HepG2 (cell line): Measurements from ENCODE around the gene SUPT4H1. TPM values are rescaled to one million over a fixed set of nuclear protein-coding genes. Genes with fewer than 3 reads are reported as not detected.
A peak's percentile ranks its signal among the peaks of the same experiment; 100 is the strongest.

Experiments
- CEBPG ChIP-seq: IDR thresholded peaks from 2 replicates; pipeline ENCODE4 v1.6.1; 2016
- GLI4 ChIP-seq: sonication (generic); formaldehyde crosslinking; IDR thresholded peaks from 2 replicates; pipeline ENCODE4 v1.5.1; 2020; ENCODE audit warnings: missing genetic modification reagents, mild to moderate bottlenecking, moderate library complexity, borderline replicate concordance
- MIER3 ChIP-seq: IDR thresholded peaks from 2 replicates; pipeline ENCODE4 v1.6.1; 2016; ENCODE audit warnings: missing compliant biosample characterization, borderline replicate concordance
- MTF1 ChIP-seq: sonication (generic); formaldehyde crosslinking; IDR thresholded peaks from 2 replicates; pipeline ENCODE4 v1.5.0; 2020; ENCODE audit warnings: missing genetic modification reagents
- RARG ChIP-seq: sonication (generic); formaldehyde crosslinking; IDR thresholded peaks from 2 replicates; pipeline ENCODE4 v1.4.0; 2020; ENCODE audit warnings: low read depth, mild to moderate bottlenecking, missing genetic modification reagents
- RBFOX2 ChIP-seq: fragments of 200-400 bp; formaldehyde crosslinking; IDR thresholded peaks from 2 replicates; pipeline ENCODE4 v1.6.1; 2017; ENCODE audit warnings: low read depth, mild to moderate bottlenecking, low read length
- REPIN1 ChIP-seq: sonication (generic); formaldehyde crosslinking; IDR thresholded peaks from 2 replicates; pipeline ENCODE4 v1.8.0; 2022; ENCODE audit warnings: missing genetic modification reagents, low read depth, mild to moderate bottlenecking, borderline replicate concordance
- TMF1 ChIP-seq: sonication (generic); formaldehyde crosslinking; IDR thresholded peaks from 2 replicates; pipeline ENCODE4 v1.8.1; 2022; ENCODE audit warnings: low read depth, missing genetic modification reagents
- XBP1 ChIP-seq: sonication (generic); formaldehyde crosslinking; IDR thresholded peaks from 2 replicates; pipeline ENCODE4 v1.5.0; 2020; ENCODE audit warnings: missing genetic modification reagents
- ZNF180 ChIP-seq: sonication (generic); formaldehyde crosslinking; IDR thresholded peaks from 2 replicates; pipeline ENCODE4 v1.4.0; 2020; ENCODE audit warnings: low read depth, missing genetic modification reagents, borderline replicate concordance
- ZNF331 ChIP-seq: sonication (generic); formaldehyde crosslinking; IDR thresholded peaks from 2 replicates; pipeline ENCODE4 v1.4.0; 2020; ENCODE audit warnings: missing genetic modification reagents
- ZNF382 ChIP-seq: sonication (generic); formaldehyde crosslinking; IDR thresholded peaks from 2 replicates; pipeline ENCODE4 v1.5.0; 2020; ENCODE audit warnings: missing genetic modification reagents, mild to moderate bottlenecking, borderline replicate concordance
- ZNF607 ChIP-seq: sonication (generic); formaldehyde crosslinking; IDR thresholded peaks from 2 replicates; pipeline ENCODE4 v1.5.1; 2020; ENCODE audit warnings: missing genetic modification reagents, mild to moderate bottlenecking, borderline replicate concordance
- ZNF83 ChIP-seq: sonication (generic); formaldehyde crosslinking; IDR thresholded peaks from 2 replicates; pipeline ENCODE4 v1.4.0; 2020; ENCODE audit warnings: missing genetic modification reagents, mild to moderate bottlenecking, borderline replicate concordance
- polyA plus RNA-seq, 8 experiments: library from polyadenylated mRNA; depleted of rRNA in 3 of 8; stranded (reverse) in 7 of 8; unstranded in 1 of 8; fragments of >200 nt; fragmentation: Illumina TruSeq in 4 of 8; extraction: Trizol in 4 of 8; gene quantifications; 2 replicates each; pipeline versions ENCODE4 v1.2.1 to v1.2.3, GENCODE V29; 2011 to 2016; ENCODE audit warnings: low read depth in 4 of 8, missing spikeins in 1 of 8, mixed read lengths in 1 of 8; ENCODE audit not compliant: insufficient read depth in 1 of 8
- total RNA-seq, 5 experiments: library from RNA; depleted of rRNA; stranded (reverse); fragments of >200 nt; fragmentation: Illumina TruSeq; extraction: Trizol; gene quantifications; 2 replicates each; pipeline ENCODE4 v1.2.3, GENCODE V29; 2016; ENCODE audit warnings: low read depth in 1 of 5
- TF ChIP-seq, protein P1 (sequence below): sonication (generic); formaldehyde crosslinking; IDR thresholded peaks from 2 replicates; pipeline ENCODE4 v1.4.0; 2020; ENCODE audit warnings: missing genetic modification reagents
- TF ChIP-seq, protein P2 (sequence below): fragments of 450-650 bp; IDR thresholded peaks from 2 replicates; pipeline ENCODE4 v1.6.1; 2017
- TF ChIP-seq, protein P3 (sequence below): sonication (generic); IDR thresholded peaks from 2 replicates; pipeline ENCODE4 v1.6.1; 2016; ENCODE audit warnings: low read depth, borderline replicate concordance
- TF ChIP-seq, protein P4 (sequence below): sonication (generic); formaldehyde crosslinking; IDR thresholded peaks from 2 replicates; pipeline ENCODE4 v1.4.0; 2020; ENCODE audit warnings: missing genetic modification reagents
- TF ChIP-seq, protein P5 (sequence below): sonication (generic); formaldehyde crosslinking; IDR thresholded peaks from 2 replicates; pipeline ENCODE4 v1.8.0; 2022; ENCODE audit warnings: missing genetic modification reagents, low read depth, mild to moderate bottlenecking, borderline replicate concordance
- TF ChIP-seq, protein P6 (sequence below): IDR thresholded peaks from 2 replicates; pipeline ENCODE4 v1.6.1; 2016
- TF ChIP-seq, protein P7 (sequence below): sonication (generic); formaldehyde crosslinking; IDR thresholded peaks from 2 replicates; pipeline ENCODE4 v1.8.0; 2022; ENCODE audit warnings: low read depth, missing genetic modification reagents

The SUPT4H1 gene
- total and polyA plus RNA-seq, 2 of the 13 experiments (the other 11 are each of a cell fraction or from before 2014, with no cell fraction given), result 155 to 244 TPM

DNA sequence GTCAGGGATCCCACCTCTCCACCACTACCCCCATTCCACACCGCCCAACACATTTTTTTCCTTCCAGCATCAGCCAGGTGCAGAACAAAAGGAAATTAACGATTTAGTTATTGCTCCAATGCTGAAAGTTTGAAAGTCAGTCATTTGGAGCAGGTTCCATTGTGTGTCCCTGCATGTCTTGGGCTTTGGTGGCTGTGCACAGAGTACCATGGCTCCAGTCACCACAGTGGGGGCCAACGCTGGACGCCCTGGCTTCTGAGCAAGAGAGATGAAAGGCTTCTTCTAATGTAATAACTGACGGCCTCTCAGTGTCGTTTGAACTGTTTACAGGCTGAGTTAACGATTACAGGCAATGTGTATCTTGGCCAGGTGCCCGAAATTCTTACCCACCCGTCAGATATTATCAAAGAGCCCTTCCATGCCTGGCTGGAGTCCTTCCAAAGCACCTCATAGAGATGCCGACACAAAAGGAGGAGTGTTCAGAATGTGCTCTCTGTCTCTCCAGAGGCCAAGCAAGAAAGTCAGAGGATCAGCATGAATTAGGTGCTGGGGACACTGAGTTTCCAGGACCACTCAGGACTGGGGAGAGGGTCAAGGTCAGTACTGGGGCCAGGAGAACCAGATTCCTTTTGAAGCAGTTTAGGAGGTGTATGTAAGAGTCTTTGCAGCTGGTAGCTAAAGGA, 39.4 kb upstream of the SUPT4H1 start (continued):
- TF ChIP-seq, protein P1, sequence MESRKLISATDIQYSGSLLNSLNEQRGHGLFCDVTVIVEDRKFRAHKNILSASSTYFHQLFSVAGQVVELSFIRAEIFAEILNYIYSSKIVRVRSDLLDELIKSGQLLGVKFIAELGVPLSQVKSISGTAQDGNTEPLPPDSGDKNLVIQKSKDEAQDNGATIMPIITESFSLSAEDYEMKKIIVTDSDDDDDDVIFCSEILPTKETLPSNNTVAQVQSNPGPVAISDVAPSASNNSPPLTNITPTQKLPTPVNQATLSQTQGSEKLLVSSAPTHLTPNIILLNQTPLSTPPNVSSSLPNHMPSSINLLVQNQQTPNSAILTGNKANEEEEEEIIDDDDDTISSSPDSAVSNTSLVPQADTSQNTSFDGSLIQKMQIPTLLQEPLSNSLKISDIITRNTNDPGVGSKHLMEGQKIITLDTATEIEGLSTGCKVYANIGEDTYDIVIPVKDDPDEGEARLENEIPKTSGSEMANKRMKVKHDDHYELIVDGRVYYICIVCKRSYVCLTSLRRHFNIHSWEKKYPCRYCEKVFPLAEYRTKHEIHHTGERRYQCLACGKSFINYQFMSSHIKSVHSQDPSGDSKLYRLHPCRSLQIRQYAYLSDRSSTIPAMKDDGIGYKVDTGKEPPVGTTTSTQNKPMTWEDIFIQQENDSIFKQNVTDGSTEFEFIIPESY (CRISPR knock-in tag), result peak; percentile 79; the same call in 1 of the 2 replicates
- TF ChIP-seq ZNF83 (CRISPR knock-in tag) (no peak), ZNF382 (CRISPR knock-in tag) (no peak), ZNF180 (CRISPR knock-in tag) (0 out of 2 replicates have a peak, but pooled peaks have one; percentile 16), ZNF607 (CRISPR knock-in tag) (peak; percentile 90), MIER3 (CRISPR knock-in tag) (peak; percentile 100), RARG (CRISPR knock-in tag) (peak; percentile 96; the same call in 1 of the 2 replicates), RBFOX2 (peak; percentile 16; the same call in 1 of the 2 replicates), XBP1 (peak; percentile 81; the same call in 1 of the 2 replicates), TMF1 (CRISPR knock-in tag) (no peak), CEBPG (CRISPR knock-in tag) (peak; percentile 89), GLI4 (CRISPR knock-in tag) (peak; percentile 61; the same call in 1 of the 2 replicates), ZNF331 (CRISPR knock-in tag) (peak; percentile 95), REPIN1 (peak; percentile 97), MTF1 (CRISPR knock-in tag) (no peak; the same call in 1 of the 2 replicates)
- TF ChIP-seq, protein P2, sequence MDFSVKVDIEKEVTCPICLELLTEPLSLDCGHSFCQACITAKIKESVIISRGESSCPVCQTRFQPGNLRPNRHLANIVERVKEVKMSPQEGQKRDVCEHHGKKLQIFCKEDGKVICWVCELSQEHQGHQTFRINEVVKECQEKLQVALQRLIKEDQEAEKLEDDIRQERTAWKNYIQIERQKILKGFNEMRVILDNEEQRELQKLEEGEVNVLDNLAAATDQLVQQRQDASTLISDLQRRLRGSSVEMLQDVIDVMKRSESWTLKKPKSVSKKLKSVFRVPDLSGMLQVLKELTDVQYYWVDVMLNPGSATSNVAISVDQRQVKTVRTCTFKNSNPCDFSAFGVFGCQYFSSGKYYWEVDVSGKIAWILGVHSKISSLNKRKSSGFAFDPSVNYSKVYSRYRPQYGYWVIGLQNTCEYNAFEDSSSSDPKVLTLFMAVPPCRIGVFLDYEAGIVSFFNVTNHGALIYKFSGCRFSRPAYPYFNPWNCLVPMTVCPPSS, result no peak
- TF ChIP-seq, protein P3, sequence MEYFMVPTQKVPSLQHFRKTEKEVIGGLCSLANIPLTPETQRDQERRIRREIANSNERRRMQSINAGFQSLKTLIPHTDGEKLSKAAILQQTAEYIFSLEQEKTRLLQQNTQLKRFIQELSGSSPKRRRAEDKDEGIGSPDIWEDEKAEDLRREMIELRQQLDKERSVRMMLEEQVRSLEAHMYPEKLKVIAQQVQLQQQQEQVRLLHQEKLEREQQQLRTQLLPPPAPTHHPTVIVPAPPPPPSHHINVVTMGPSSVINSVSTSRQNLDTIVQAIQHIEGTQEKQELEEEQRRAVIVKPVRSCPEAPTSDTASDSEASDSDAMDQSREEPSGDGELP, result peak; percentile 89
- TF ChIP-seq, protein P4, sequence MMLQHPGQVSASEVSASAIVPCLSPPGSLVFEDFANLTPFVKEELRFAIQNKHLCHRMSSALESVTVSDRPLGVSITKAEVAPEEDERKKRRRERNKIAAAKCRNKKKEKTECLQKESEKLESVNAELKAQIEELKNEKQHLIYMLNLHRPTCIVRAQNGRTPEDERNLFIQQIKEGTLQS (CRISPR knock-in tag), result peak; percentile 82
- TF ChIP-seq, protein P5, sequence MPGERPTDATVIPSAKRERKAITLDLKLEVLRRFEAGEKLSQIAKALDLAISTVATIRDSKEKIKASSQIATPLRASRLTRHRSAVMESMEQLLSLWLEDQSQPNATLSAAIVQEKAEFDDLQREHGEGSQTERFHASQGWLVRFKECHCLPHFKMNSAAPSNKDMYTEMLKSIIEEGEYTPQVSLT (CRISPR knock-in tag), result 0 out of 2 replicates have a peak, but pooled peaks have one; percentile 91
- TF ChIP-seq, protein P6, sequence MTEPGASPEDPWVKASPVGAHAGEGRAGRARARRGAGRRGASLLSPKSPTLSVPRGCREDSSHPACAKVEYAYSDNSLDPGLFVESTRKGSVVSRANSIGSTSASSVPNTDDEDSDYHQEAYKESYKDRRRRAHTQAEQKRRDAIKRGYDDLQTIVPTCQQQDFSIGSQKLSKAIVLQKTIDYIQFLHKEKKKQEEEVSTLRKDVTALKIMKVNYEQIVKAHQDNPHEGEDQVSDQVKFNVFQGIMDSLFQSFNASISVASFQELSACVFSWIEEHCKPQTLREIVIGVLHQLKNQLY (CRISPR knock-in tag), result peak; percentile 91
- TF ChIP-seq, protein P7, sequence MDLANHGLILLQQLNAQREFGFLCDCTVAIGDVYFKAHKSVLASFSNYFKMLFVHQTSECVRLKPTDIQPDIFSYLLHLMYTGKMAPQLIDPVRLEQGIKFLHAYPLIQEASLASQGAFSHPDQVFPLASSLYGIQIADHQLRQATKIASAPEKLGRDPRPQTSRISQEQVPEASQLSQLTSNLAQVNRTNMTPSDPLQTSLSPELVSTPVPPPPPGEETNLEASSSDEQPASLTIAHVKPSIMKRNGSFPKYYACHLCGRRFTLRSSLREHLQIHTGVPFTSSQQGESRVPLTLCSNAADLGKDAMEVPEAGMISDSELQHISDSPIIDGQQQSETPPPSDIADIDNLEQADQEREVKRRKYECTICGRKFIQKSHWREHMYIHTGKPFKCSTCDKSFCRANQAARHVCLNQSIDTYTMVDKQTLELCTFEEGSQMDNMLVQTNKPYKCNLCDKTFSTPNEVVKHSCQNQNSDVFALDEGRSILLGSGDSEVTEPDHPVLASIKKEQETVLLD (CRISPR knock-in tag), result peak; percentile 79; the same call in 1 of the 2 replicates
